ENCODE data around the gene DRC1. TPM values are rescaled to one million over a fixed set of nuclear protein-coding genes. Genes with fewer than 3 reads are reported as not detected.

Gene DRC1
- total RNA-seq, 1 experiment from 2014 or later, result 0.18 TPM

GRCh38 chr2:26396734-26397298, 4.9 kb upstream of the DRC1 start:
- in situ Hi-C loops (cut with HindIII; ENCODE audit: low pct_unique_long_range_greater_than_20kb, low sequenced_read_pairs), result no loop called here
- no peaks in the 10 kb centered on the region for H3K9me3 ChIP-seq (ENCODE audit: control insufficient read depth, insufficient read depth, low read depth, low read length)
- no peak overlapping the region for H3K4me3 ChIP-seq (ENCODE audit: low read depth in 2 of 2, low read length in 2 of 2)
- H3K27me3 ChIP-seq (ENCODE audit: control insufficient read depth, insufficient read depth, low read length), result no peaks in the 10 kb centered on the region
- ATAC-seq (no peak), DNase-seq (ENCODE audit: low read depth, low spot score) (no peak)
- intact Hi-C loops (cut with micrococcal nuclease; ENCODE audit: unreplicated experiment), result no loop called here
- no peaks in the 10 kb centered on the region for H3K4me1 ChIP-seq (ENCODE audit: control insufficient read depth, insufficient read depth, low read length)
- POLR2A ChIA-PET, result interaction anchor here (0.7 kb wide), 1 partner anchor 913 kb away, joined by 3 read pairs; no protein-coding TSS in a partner anchor
- CTCF ChIA-PET, result no interaction called here
- no TSS peak for BruUV-seq (replicated peaks)
- H3K27ac ChIP-seq (ENCODE audit: low read length), result no peak overlapping the region
- TF ChIP-seq CTCF (IDR thresholded peaks at IDR 0.05), result no peak
- TF ChIP-seq, protein P1, sequence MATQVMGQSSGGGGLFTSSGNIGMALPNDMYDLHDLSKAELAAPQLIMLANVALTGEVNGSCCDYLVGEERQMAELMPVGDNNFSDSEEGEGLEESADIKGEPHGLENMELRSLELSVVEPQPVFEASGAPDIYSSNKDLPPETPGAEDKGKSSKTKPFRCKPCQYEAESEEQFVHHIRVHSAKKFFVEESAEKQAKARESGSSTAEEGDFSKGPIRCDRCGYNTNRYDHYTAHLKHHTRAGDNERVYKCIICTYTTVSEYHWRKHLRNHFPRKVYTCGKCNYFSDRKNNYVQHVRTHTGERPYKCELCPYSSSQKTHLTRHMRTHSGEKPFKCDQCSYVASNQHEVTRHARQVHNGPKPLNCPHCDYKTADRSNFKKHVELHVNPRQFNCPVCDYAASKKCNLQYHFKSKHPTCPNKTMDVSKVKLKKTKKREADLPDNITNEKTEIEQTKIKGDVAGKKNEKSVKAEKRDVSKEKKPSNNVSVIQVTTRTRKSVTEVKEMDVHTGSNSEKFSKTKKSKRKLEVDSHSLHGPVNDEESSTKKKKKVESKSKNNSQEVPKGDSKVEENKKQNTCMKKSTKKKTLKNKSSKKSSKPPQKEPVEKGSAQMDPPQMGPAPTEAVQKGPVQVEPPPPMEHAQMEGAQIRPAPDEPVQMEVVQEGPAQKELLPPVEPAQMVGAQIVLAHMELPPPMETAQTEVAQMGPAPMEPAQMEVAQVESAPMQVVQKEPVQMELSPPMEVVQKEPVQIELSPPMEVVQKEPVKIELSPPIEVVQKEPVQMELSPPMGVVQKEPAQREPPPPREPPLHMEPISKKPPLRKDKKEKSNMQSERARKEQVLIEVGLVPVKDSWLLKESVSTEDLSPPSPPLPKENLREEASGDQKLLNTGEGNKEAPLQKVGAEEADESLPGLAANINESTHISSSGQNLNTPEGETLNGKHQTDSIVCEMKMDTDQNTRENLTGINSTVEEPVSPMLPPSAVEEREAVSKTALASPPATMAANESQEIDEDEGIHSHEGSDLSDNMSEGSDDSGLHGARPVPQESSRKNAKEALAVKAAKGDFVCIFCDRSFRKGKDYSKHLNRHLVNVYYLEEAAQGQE (IDR thresholded peaks at IDR 0.05; ENCODE audit: insufficient read depth in 1 of 2, low read depth in 2 of 2, low read length in 1 of 2), result no peak
- TF ChIP-seq SIN3A (IDR thresholded peaks at IDR 0.05; ENCODE audit: borderline replicate concordance, insufficient read depth, low read depth, low read length), result no peak
- no peak for TF ChIP-seq POLR2AphosphoS5 (IDR thresholded peaks at IDR 0.05; ENCODE audit: low read depth, low read length)
- no peak for TF ChIP-seq TCF7L2 (IDR thresholded peaks at IDR 0.05; ENCODE audit: low read depth, low read length)
- H3K36me3 ChIP-seq (ENCODE audit: control insufficient read depth, insufficient read depth, low read length), result no peaks in the 10 kb centered on the region

DNA sequence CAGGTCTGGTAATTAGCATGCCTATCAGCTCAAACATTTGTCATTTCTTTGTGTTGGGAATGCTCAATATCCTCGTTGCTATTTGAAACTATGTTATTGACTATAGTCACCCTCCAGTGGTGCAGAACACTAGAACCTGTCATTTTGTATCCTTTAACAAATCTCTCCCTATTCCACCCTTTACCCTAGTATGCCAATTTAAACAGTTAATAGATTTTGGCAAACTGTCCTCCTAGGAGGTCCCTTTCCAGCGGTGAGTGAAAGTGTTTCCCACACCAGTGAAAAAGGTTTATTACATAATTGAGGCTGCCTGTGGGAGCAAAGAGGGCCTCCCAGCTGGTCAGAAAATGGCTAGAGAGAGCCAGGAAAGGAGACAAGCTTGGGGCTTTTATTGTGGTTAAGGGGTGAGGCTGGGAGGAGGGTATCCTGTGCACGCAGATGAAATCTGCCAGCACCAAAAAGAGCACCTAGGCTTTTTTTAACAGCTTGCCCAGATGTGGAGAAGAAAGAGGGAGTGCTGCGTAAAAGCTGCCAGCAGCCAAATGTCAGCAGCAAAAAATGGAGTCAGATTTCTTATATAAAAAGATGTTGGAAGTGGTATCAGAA, 1.8 kb upstream of the DRC1 start:
- POLR2A ChIA-PET, result no interaction called here
- ATAC-seq (no peak), DNase-seq (ENCODE audit: low read depth, low spot score) (no peak)
- Histone ChIP-seq H3K36me3 (ENCODE audit: control insufficient read depth, insufficient read depth, low read length) (no peaks in the 10 kb centered on the region), H3K4me1 (ENCODE audit: control insufficient read depth, insufficient read depth, low read length) (no peaks in the 10 kb centered on the region), H3K9me3 (ENCODE audit: control insufficient read depth, insufficient read depth, low read depth, low read length) (no peaks in the 10 kb centered on the region), H3K4me3 (ENCODE audit: low read depth in 2 of 2, low read length in 2 of 2) (no peak overlapping the region), H3K27me3 (ENCODE audit: control insufficient read depth, insufficient read depth, low read length) (no peaks in the 10 kb centered on the region), H3K27ac (ENCODE audit: low read length) (no peak overlapping the region)
- TF ChIP-seq POLR2AphosphoS5 (IDR thresholded peaks at IDR 0.05; ENCODE audit: low read depth, low read length) (no peak), CTCF (IDR thresholded peaks at IDR 0.05) (no peak), TCF7L2 (IDR thresholded peaks at IDR 0.05; ENCODE audit: low read depth, low read length) (no peak)
- TF ChIP-seq, protein P1 (IDR thresholded peaks at IDR 0.05; ENCODE audit: insufficient read depth in 1 of 2, low read depth in 2 of 2, low read length in 1 of 2), result no peak
- no TSS peak for BruUV-seq (replicated peaks)
- intact Hi-C loops (cut with micrococcal nuclease; ENCODE audit: unreplicated experiment), result loop anchor here (10.0 kb wide), 1 partner anchor 175 kb away; no protein-coding TSS in a partner anchor
- CTCF ChIA-PET, result interaction anchor here (0.7 kb wide), 1 partner anchor 51 kb away, joined by 5 read pairs; no protein-coding TSS in a partner anchor
- in situ Hi-C loops (cut with HindIII; ENCODE audit: low pct_unique_long_range_greater_than_20kb, low sequenced_read_pairs), result no loop called here
